HTERT RPE-1 (cell line): ENCODE results near the gene CFAP20.
"Not testable (repeated sequence)": the region's sequence is repeated elsewhere in the genome, so short reads cannot be mapped to it uniquely, and the experiment has no call there.

Experiments used
- in situ Hi-C: fragments of 300-500 bp; cut with MboI; formaldehyde crosslinking; loops from 4 replicates; pipeline ENCODE4 v1.14.3; 2020; ENCODE audit warnings: low sequenced_read_pairs

Gene CFAP20

GRCh38 chr16:58072134-58072533 lies 57.0 kb downstream of the CFAP20 start:
- in situ Hi-C loops: not testable (repeated sequence)

- in situ Hi-C loops: no loop called here
These were observed 58.6 kb downstream of the CFAP20 start for GRCh38 chr16:58070585-58070984.
